Suprapubic skin (tissue), 4 donors: Measurements from ENCODE around the gene KIAA0753. TPM values are rescaled to one million over a fixed set of nuclear protein-coding genes. Genes with fewer than 3 reads are reported as not detected.
"Not testable (repeated sequence)": the region's sequence is repeated elsewhere in the genome, so short reads cannot be mapped to it uniquely, and the experiment has no call there.

Experiments
- DNase-seq, 2 donors: peaks; one replicate each; pipeline ENCODE4 v3.0.0-alpha.2; 2019; ENCODE audit warnings: low spot score in 2 of 2
- H3K27ac ChIP-seq: fragments of 200-600 bp; sonication (generic); one replicate; pipeline ENCODE4 v1.5.1; 2019
- H3K27me3 ChIP-seq: fragments of 200-600 bp; sonication (generic); one replicate; pipeline ENCODE4 v1.5.1; 2019
- H3K36me3 ChIP-seq: fragments of 200-600 bp; sonication (generic); one replicate; pipeline ENCODE4 v1.5.1; 2019
- H3K4me1 ChIP-seq: fragments of 200-600 bp; sonication (generic); one replicate; pipeline ENCODE4 v1.5.1; 2019
- H3K4me3 ChIP-seq: fragments of 200-600 bp; sonication (generic); one replicate; pipeline ENCODE4 v1.5.1; 2019; ENCODE audit warnings: mild to moderate bottlenecking
- H3K9me3 ChIP-seq: fragments of 200-600 bp; sonication (generic); one replicate; pipeline ENCODE4 v1.5.1; 2019
- EP300 ChIP-seq: sonication (generic); formaldehyde crosslinking; IDR thresholded peaks from one replicate; pipeline ENCODE4 v1.6.1; 2017; ENCODE audit warnings: antibody characterized with exemption
- POLR2A ChIP-seq, 2 donors: fragments of 450-650 bp; IDR thresholded peaks; one replicate each; pipeline ENCODE4 v1.6.1; 2017; ENCODE audit warnings: antibody characterized with exemption in 2 of 2, mild to moderate bottlenecking in 2 of 2, moderate library complexity in 2 of 2
- POLR2AphosphoS5 ChIP-seq, 3 donors: sonication (generic); formaldehyde crosslinking; IDR thresholded peaks; one replicate each; pipeline ENCODE4 v1.6.1; 2017; ENCODE audit warnings: antibody characterized with exemption in 3 of 3
- WGBS: methylation state at CpG from one replicate; pipeline ENCODE4 v1.1.5; 2018; 5-methylcytosine and 5-hydroxymethylcytosine counted together
- total RNA-seq, 4 donors: library from RNA; depleted of rRNA; stranded (reverse); fragments of >200 nt; gene quantifications; one replicate each; pipeline ENCODE4 v1.1.0, GENCODE V29; 2016
- TF ChIP-seq, protein P1 (sequence below), 2 donors: fragments of 200-600 bp in 1 of 2; fragments of 450-650 bp in 1 of 2; sonication (generic) in 1 of 2; IDR thresholded peaks; one replicate each; pipeline ENCODE4 v1.5.1; 2016 to 2019; ENCODE audit warnings: antibody characterized with exemption in 2 of 2, mild to moderate bottlenecking in 1 of 2, moderate library complexity in 1 of 2

The KIAA0753 gene
- total RNA-seq, 4 donors from 2014 or later = 4.9 to 24.9 (median 10.4) TPM

DNA sequence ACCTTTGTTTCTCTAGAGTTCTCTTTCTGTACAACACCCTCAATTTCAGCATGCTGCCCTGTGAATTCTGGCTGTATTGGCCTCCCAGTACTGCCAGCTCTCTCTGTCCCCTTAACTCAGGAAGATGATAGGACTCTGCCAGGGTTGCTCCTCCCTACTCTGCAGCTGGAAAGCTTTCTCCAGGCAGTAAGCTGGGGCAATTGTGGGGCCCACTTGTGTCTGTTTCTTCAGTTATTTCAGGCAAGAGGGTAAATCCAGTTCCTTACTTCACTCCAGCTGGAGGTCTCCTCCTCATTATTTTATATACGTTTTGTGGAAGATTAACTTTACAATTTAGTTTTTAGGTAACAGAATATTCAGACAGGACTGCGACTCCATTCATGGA lies 20.9 kb upstream of the KIAA0753 start:
- H3K27ac ChIP-seq = no peak overlapping the region
- no peak overlapping the region for H3K4me3 ChIP-seq
- H3K4me1 ChIP-seq = peaks cover 9% of the 10 kb centered on the region
- WGBS = 77% methylated on average over 2 of the region's 2 CpGs
- H3K9me3 ChIP-seq = no peaks in the 10 kb centered on the region
- peak in 1 of 2 donors; percentile 5 for DNase-seq
- peaks cover 21% of the 10 kb centered on the region for H3K27me3 ChIP-seq
- no peak for TF ChIP-seq EP300
- no peak for TF ChIP-seq POLR2A (IDR thresholded peaks at IDR 0.05)
- no peak for TF ChIP-seq POLR2AphosphoS5 (IDR thresholded peaks at IDR 0.05)
- TF ChIP-seq, protein P1, sequence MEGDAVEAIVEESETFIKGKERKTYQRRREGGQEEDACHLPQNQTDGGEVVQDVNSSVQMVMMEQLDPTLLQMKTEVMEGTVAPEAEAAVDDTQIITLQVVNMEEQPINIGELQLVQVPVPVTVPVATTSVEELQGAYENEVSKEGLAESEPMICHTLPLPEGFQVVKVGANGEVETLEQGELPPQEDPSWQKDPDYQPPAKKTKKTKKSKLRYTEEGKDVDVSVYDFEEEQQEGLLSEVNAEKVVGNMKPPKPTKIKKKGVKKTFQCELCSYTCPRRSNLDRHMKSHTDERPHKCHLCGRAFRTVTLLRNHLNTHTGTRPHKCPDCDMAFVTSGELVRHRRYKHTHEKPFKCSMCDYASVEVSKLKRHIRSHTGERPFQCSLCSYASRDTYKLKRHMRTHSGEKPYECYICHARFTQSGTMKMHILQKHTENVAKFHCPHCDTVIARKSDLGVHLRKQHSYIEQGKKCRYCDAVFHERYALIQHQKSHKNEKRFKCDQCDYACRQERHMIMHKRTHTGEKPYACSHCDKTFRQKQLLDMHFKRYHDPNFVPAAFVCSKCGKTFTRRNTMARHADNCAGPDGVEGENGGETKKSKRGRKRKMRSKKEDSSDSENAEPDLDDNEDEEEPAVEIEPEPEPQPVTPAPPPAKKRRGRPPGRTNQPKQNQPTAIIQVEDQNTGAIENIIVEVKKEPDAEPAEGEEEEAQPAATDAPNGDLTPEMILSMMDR (IDR thresholded peaks at IDR 0.05) = no peak
- no peaks in the 10 kb centered on the region for H3K36me3 ChIP-seq

DNA sequence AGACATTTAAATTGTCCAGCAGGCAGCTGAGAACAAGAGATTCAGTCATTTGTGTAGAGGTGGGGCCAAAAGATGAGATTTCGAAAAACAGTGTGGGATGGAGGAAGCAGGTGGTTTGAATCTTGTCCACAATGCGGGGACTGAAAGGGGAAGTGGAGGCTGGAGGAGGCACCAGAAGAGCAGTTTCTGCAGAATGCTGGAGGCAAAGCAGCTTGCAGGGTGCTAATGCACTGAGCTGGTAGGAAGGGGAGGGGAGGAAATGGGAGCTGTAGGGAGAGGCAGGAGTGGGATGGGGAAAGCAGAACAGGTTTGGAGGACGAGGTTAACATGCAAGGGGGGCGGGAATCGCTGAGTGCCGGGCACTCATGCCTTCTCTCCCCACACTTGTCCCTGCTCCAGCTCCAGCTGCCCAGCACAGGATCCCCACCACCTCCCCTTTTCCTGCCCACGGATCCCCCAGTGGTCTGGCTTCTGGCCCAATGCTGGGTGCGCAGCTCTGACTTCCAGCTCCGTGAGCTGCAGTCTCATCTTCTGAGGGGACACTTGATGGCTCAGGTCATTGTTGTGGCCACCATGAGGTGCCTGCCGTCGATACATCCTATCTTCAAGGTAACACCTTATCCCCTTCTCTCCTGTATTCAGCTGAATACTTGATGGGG lies 20.4 kb upstream of the KIAA0753 start:
- TF ChIP-seq POLR2A (IDR thresholded peaks at IDR 0.05) (no peak), POLR2AphosphoS5 (IDR thresholded peaks at IDR 0.05) (no peak), EP300 (no peak)
- TF ChIP-seq, protein P1 (IDR thresholded peaks at IDR 0.05) = no peak
- WGBS = 43% methylated on average over 11 of the region's 11 CpGs
- H3K4me3 ChIP-seq = no peak overlapping the region
- H3K4me1 ChIP-seq = peaks cover 9% of the 10 kb centered on the region
- peak in 1 of 2 donors; percentile 34 for DNase-seq
- no peak overlapping the region for H3K27ac ChIP-seq
- H3K36me3 ChIP-seq = no peaks in the 10 kb centered on the region
- H3K9me3 ChIP-seq = no peaks in the 10 kb centered on the region
- peaks cover 21% of the 10 kb centered on the region for H3K27me3 ChIP-seq

DNA sequence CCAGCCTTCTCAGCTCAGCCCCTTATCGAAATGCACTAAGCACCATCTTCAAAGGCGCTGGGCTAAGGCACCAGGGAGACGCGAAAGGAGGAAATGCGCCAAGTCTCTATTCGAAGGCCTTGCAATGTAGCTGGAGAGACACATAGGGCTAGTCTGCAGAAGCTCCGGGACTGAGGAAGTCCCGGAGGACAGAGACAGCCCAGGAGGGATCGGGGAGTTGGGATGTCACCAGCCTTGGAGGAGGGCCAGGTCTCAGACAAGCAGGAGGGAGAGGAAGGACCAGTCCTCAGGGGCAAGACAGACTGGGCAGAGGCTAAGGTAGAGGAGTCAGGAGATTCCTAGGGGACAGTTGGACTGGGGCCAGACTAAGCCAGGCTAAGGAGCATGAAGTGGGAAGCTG lies 19.6 kb upstream of the KIAA0753 start:
- Histone ChIP-seq H3K27me3 (peaks cover 25% of the 10 kb centered on the region), H3K27ac (no peak overlapping the region), H3K9me3 (no peaks in the 10 kb centered on the region), H3K36me3 (no peaks in the 10 kb centered on the region), H3K4me3 (no peak overlapping the region), H3K4me1 (peaks cover 15% of the 10 kb centered on the region)
- no peak for DNase-seq
- 82% methylated on average over 9 of the region's 9 CpGs for WGBS
- no peak for TF ChIP-seq POLR2AphosphoS5 (IDR thresholded peaks at IDR 0.05)
- TF ChIP-seq EP300 = no peak
- TF ChIP-seq, protein P1 (IDR thresholded peaks at IDR 0.05) = no peak
- no peak for TF ChIP-seq POLR2A (IDR thresholded peaks at IDR 0.05)

DNA sequence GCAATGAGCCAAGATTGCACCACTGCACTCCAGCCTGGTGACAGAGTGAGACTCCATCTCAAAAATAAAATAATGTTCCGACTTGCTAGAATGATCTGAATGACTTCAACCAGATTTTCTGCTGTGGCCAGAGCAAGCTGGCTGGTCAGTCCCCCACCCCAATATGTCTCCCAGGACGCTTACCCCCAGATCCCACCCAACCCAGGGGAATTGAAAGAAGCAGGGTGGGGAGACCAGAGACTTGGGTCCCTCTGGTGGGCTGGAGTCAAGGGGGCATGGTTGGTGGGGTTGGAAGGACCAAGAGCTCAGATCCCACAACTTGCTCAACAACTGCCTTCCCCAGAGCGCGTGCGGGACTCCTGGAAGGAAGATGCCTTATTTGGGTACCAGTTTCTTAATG lies 17.9 kb upstream of the KIAA0753 start:
- Histone ChIP-seq H3K27me3 (peaks cover 31% of the 10 kb centered on the region), H3K4me1 (peaks cover 27% of the 10 kb centered on the region)
- H3K27ac ChIP-seq, DNase-seq, H3K4me3 ChIP-seq, H3K9me3 ChIP-seq, H3K36me3 ChIP-seq: not testable (repeated sequence)
- 91% methylated on average over 2 of the region's 5 CpGs for WGBS

DNA sequence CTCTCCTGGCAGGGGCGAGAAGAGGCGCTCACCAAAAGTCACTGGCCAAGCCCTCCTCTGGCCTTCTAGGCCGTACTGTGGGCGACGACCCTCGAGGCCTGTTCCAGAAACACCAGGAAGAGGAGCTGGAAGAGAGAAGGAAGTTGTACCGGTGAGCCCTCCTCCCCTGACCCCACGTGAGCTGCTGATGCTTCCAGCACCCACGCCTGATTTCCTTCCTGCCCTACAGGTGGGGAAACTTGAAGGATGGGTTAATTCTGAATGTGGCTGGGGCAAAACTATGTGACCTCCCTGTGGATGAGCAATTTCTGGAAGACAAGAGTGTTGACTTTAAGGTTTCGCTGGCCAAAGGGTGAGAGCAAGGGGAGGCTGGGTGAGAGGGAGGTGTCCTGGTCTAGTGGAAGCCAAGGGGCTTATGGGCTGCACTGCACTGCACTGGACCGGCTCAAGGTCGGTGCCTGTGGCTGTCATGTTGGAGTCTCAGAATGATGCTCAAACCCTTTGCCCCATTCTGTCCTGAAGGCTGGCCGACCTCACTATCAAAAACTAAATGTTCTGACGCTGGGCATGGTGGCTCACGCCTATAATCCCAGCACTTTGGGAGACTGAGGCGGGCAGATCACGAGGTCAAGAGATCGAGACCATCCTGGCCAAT lies 17.2 kb upstream of the KIAA0753 start:
- 71% methylated on average over 12 of the region's 18 CpGs for WGBS
- peaks cover 31% of the 10 kb centered on the region for H3K27me3 ChIP-seq
- H3K4me3 ChIP-seq = peak overlapping the region; percentile 42
- no peaks in the 10 kb centered on the region for H3K36me3 ChIP-seq
- H3K27ac ChIP-seq = no peak overlapping the region
- no peak for TF ChIP-seq POLR2A (IDR thresholded peaks at IDR 0.05)
- TF ChIP-seq EP300 = no peak
- TF ChIP-seq POLR2AphosphoS5 (IDR thresholded peaks at IDR 0.05) = no peak
- TF ChIP-seq, protein P1 (IDR thresholded peaks at IDR 0.05) = no peak
- no peaks in the 10 kb centered on the region for H3K9me3 ChIP-seq
- peaks cover 32% of the 10 kb centered on the region for H3K4me1 ChIP-seq
- no peak for DNase-seq

DNA sequence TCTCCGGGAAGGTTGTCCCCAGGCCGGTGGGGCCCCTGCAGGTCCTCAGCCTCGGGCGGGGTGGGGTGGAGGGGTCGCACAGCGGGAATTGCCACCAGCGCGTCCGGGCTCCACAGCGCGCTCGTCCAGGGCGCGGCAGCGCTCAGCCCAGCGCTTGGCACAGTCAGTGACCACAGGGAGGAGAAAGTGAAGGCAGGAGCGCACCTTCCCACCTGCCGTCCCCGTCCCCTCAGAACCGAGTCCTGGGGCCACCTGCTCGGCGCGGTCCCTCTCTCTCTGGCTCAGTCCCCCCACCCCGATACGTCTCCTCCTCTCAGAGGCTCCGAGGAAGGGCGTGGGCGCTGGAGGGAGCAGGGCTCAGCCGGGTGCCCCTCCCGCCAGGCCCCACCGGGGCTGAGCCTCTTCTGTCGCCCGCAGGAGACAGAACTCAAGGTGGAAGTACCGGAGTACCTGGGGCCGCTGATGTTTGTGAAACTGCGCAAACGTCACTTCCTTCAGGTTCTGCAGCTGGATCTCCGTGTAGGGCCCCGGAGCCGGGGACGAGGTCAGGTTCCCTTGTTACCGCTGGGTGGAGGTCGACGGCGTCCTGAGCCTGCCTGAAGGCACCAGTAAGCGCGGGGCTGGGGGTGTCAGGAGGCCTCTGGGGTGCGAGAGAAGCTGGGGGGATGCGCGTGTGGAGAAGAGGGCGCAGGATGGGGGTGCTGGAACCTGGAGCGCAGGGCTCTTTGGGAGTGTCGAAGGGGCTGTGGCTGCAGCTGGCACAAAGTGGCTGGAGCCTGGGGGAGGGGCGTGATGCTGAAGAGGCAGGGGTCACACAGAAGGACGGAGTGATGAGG lies 16.5 kb upstream of the KIAA0753 start:
- not testable (repeated sequence) for H3K9me3 ChIP-seq, H3K27ac ChIP-seq, H3K36me3 ChIP-seq, DNase-seq
- peaks cover 31% of the 10 kb centered on the region for H3K27me3 ChIP-seq
- H3K4me1 ChIP-seq = peaks cover 40% of the 10 kb centered on the region
- 9% methylated on average over 16 of the region's 55 CpGs for whole genome bisulfite sequencing
- H3K4me3 ChIP-seq = peak overlapping the region; percentile 42

DNA sequence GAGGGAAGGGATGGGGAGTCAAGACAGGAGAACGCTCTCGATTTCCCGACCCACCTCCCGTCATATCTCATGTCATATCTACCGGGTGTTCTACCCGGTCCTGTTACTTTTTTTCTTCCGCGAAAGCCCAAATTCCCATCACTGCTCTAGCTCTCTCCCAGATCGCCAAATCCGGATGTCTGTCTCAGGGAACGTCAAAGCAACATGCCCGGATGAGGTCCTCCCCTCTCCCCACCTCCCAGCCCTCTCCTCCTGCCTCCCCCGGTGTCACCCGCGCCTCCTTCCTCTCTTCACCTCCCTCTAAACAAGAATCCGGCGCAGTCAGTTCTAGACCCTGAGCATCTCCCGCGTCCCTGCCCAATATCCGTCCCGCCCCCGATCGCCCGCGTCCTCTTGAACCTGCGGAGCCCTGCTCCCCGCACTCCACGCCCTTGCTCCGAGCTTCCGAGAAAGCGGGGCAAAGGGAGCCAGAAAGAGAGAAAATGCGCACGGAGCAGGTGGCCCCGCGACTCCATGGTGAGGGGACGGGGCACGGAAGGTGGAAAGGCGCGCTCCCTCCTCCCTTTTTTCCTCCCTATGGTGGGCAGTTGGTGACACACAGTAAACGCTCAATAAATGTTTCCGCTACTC lies 15.3 kb upstream of the KIAA0753 start:
- peak overlapping the region; percentile 74 for H3K27ac ChIP-seq
- WGBS = 5% methylated on average over 19 of the region's 41 CpGs
- H3K4me1 ChIP-seq = peaks cover 45% of the 10 kb centered on the region
- not testable (repeated sequence) for H3K36me3 ChIP-seq, DNase-seq, H3K9me3 ChIP-seq
- peak overlapping the region; percentile 42 for H3K4me3 ChIP-seq
- peaks cover 31% of the 10 kb centered on the region for H3K27me3 ChIP-seq
